KOPT-K1 (cell line): ENCODE results near the gene IRGC.
A peak's percentile ranks its signal among the peaks of the same experiment; 100 is the strongest.
"Not testable (repeated sequence)": the region's sequence is repeated elsewhere in the genome, so short reads cannot be mapped to it uniquely, and the experiment has no call there.

ENCODE experiments used
- H3K27ac ChIP-seq: fragments of 200-600 bp; sonication (generic); 2 replicates; pipeline ENCODE4 v1.5.1; 2016; ENCODE audit warnings: antibody characterized with exemption, mild to moderate bottlenecking, low read depth, low read length; ENCODE audit not compliant: poor library complexity, severe bottlenecking
- H3K36me3 ChIP-seq: fragments of 200-600 bp; sonication (generic); 2 replicates; pipeline ENCODE4 v1.5.1; 2017; ENCODE audit warnings: antibody characterized with exemption, mild to moderate bottlenecking, low read length, moderate library complexity; ENCODE audit not compliant: insufficient read depth
- H3K9me3 ChIP-seq: fragments of 200-600 bp; sonication (generic); 2 replicates; pipeline ENCODE4 v1.5.1; 2017; ENCODE audit warnings: antibody characterized with exemption, low read length, mild to moderate bottlenecking; ENCODE audit not compliant: insufficient read depth, poor library complexity, severe bottlenecking

The IRGC gene

GRCh38 chr19:43749898-43750297 is 34.0 kb downstream of the IRGC start:
- Histone ChIP-seq H3K36me3 (peaks cover 79% of the 10 kb centered on the region), H3K27ac (no peak overlapping the region), H3K9me3 (no peaks in the 10 kb centered on the region)

- peaks cover 62% of the 10 kb centered on the region for H3K36me3 ChIP-seq
- H3K9me3 ChIP-seq: no peaks in the 10 kb centered on the region
- no peak overlapping the region for H3K27ac ChIP-seq
Measured at GRCh38 chr19:43751466-43752220, 35.8 kb downstream of the IRGC start.

GRCh38 chr19:43752287-43752875 is 36.5 kb downstream of the IRGC start:
- H3K9me3 ChIP-seq: no peaks in the 10 kb centered on the region
- peaks cover 54% of the 10 kb centered on the region for H3K36me3 ChIP-seq
- no peak overlapping the region for H3K27ac ChIP-seq

GRCh38 chr19:43754253-43754502 is 38.3 kb downstream of the IRGC start:
- no peaks in the 10 kb centered on the region for H3K9me3 ChIP-seq
- peaks cover 36% of the 10 kb centered on the region for H3K36me3 ChIP-seq
- H3K27ac ChIP-seq: peak overlapping the region; percentile 99

- Histone ChIP-seq H3K9me3 (no peaks in the 10 kb centered on the region), H3K27ac (peak within 1 kb of the TSS; percentile 99), H3K36me3 (peaks cover 31% of the 10 kb centered on the region)
Measured at GRCh38 chr19:43754503-43755255, 38.8 kb downstream of the IRGC start, which contains the start of gene SMG9. TSS of gene SMG9 (minus strand) at chr19:43754962. CDS start at chr19:43750741, 4,221 bp downstream.

GRCh38 chr19:43755256-43755801 is 39.5 kb downstream of the IRGC start:
- Histone ChIP-seq H3K9me3 (no peaks in the 10 kb centered on the region), H3K27ac (peak overlapping the region; percentile 99), H3K36me3 (peaks cover 25% of the 10 kb centered on the region)

GRCh38 chr19:43759515-43759914 is 43.6 kb downstream of the IRGC start:
- Histone ChIP-seq H3K9me3 (no peaks in the 10 kb centered on the region), H3K36me3 (no peaks in the 10 kb centered on the region; the same call in 1 of the 2 replicates), H3K27ac (no peak overlapping the region)

GRCh38 chr19:43760941-43761340 is 45.1 kb downstream of the IRGC start:
- Histone ChIP-seq H3K36me3 (peaks cover 12% of the 10 kb centered on the region), H3K9me3 (no peaks in the 10 kb centered on the region), H3K27ac (no peak overlapping the region)

- H3K9me3 ChIP-seq: no peaks in the 10 kb centered on the region
- H3K27ac ChIP-seq: no peak overlapping the region
- peaks cover 27% of the 10 kb centered on the region for H3K36me3 ChIP-seq
Measured at GRCh38 chr19:43762814-43763213, 46.9 kb downstream of the IRGC start.

GRCh38 chr19:43763473-43763939 is 47.6 kb downstream of the IRGC start:
- Histone ChIP-seq H3K27ac (no peak overlapping the region), H3K9me3 (no peaks in the 10 kb centered on the region), H3K36me3 (peaks cover 34% of the 10 kb centered on the region)

GRCh38 chr19:43764684-43765083 is 48.8 kb downstream of the IRGC start:
- H3K36me3 ChIP-seq: peaks cover 46% of the 10 kb centered on the region
- H3K27ac ChIP-seq, H3K9me3 ChIP-seq: not testable (repeated sequence)

GRCh38 chr19:43765109-43765876 is 49.4 kb downstream of the IRGC start:
- peaks cover 52% of the 10 kb centered on the region for H3K36me3 ChIP-seq
- no peak overlapping the region for H3K27ac ChIP-seq
- H3K9me3 ChIP-seq: no peaks in the 10 kb centered on the region

- no peaks in the 10 kb centered on the region for H3K9me3 ChIP-seq
- H3K36me3 ChIP-seq: peaks cover 66% of the 10 kb centered on the region
- H3K27ac ChIP-seq: no peak overlapping the region
Measured at GRCh38 chr19:43766755-43767043, 50.8 kb downstream of the IRGC start.

- Histone ChIP-seq H3K9me3 (no peaks in the 10 kb centered on the region), H3K36me3 (peaks cover 72% of the 10 kb centered on the region), H3K27ac (no peak overlapping the region)
Measured at GRCh38 chr19:43767316-43767715, 51.4 kb downstream of the IRGC start.

- Histone ChIP-seq H3K27ac (no peak overlapping the region), H3K9me3 (no peaks in the 10 kb centered on the region)
Measured at GRCh38 chr19:43767818-43768217, 51.9 kb downstream of the IRGC start.

More at GRCh38 chr19:43767818-43768217, 51.9 kb downstream of the IRGC start:
- peaks cover 77% of the 10 kb centered on the region for H3K36me3 ChIP-seq
